ENCODE measurements around the gene ZCCHC24. TPM values are rescaled to one million over a fixed set of nuclear protein-coding genes. Genes with fewer than 3 reads are reported as not detected.
A peak's percentile ranks its signal among the peaks of the same experiment; 100 is the strongest.

ZCCHC24 gene
- total RNA-seq, 1 experiment from 2014 or later = 3.8 TPM

GRCh38 chr10:79393221-79393923 lies 52.1 kb downstream of the ZCCHC24 start:
- H3K27ac Mint-ChIP-seq = peak overlapping the region in 2 of 3 experiments; percentile 23 to 24; a peak in 1 of 7 replicates
- H3K23me2 ChIP-seq (ENCODE audit: insufficient read length, low read depth, low read length, poor library complexity, severe bottlenecking) = no peaks in the 10 kb centered on the region

More at GRCh38 chr10:79393221-79393923, 52.1 kb downstream of the ZCCHC24 start:
- no peak for DNase-seq
- Histone ChIP-seq H2BK12ac (ENCODE audit: insufficient read length, low read depth, low read length) (no peak overlapping the region), H3K4me2 (ENCODE audit: insufficient read depth, insufficient read length, low read length) (no peak overlapping the region), H3K56ac (ENCODE audit: insufficient read length, low read depth, low read length) (no peak overlapping the region), H3K9ac (ENCODE audit: extremely low read depth, insufficient read length, low read length) (no peak overlapping the region), H3K9me3 (ENCODE audit: control insufficient read depth, low read depth, low read length) (no peaks in the 10 kb centered on the region), H4K20me1 (ENCODE audit: control insufficient read depth, insufficient read depth, insufficient read length) (no peaks in the 10 kb centered on the region), H3K79me2 (ENCODE audit: insufficient read depth, low read length) (no peaks in the 10 kb centered on the region), H2BK20ac (ENCODE audit: low read depth, low read length, poor library complexity, severe bottlenecking) (no peak overlapping the region), H3K79me1 (ENCODE audit: insufficient read depth, low read depth, low read length, poor library complexity, severe bottlenecking) (no peaks in the 10 kb centered on the region), H3T11ph (ENCODE audit: low read length) (no peak overlapping the region), H3K14ac (ENCODE audit: insufficient read depth, low read length) (no peak overlapping the region; the same call in 1 of the 2 replicates), H3K4ac (ENCODE audit: low read depth, low read length) (no peak overlapping the region), H3K18ac (ENCODE audit: insufficient read length, low read depth, low read length) (no peak overlapping the region), H3K4me1 (ENCODE audit: insufficient read depth, low read length) (no peaks in the 10 kb centered on the region), H4K5ac (ENCODE audit: insufficient read length, low read depth, low read length) (no peak overlapping the region), H3K27ac (ENCODE audit: insufficient read length, low read depth, low read length) (no peak overlapping the region), H3K23ac (ENCODE audit: insufficient read length, low read depth, low read length) (no peak overlapping the region), H2BK15ac (ENCODE audit: low read depth, low read length) (no peak overlapping the region), H2AK5ac (ENCODE audit: insufficient read length, low read length) (no peak overlapping the region), H3K27me3 (ENCODE audit: insufficient read depth, low read length) (no peaks in the 10 kb centered on the region), H2BK5ac (ENCODE audit: insufficient read length, low read length) (no peak overlapping the region), H2BK120ac (ENCODE audit: low read depth, low read length, poor library complexity, severe bottlenecking) (no peak overlapping the region), H4K91ac (ENCODE audit: insufficient read length, low read depth, low read length) (no peak overlapping the region), H4K8ac (replicated peaks; ENCODE audit: insufficient read length, low read depth, low read length) (no peak overlapping the region), H2AFZ (ENCODE audit: low read length) (no peak overlapping the region)
- Mint-ChIP-seq H3K27me3 (ENCODE audit: low read depth) (peaks cover 3% of the 10 kb centered on the region), H3K4me3 (no peak overlapping the region), H3K4me1 (peaks cover 0 to under 1% of the 10 kb centered on the region in 2 experiments; a peak in 1 of 4 replicates), H3K9me3 (no peaks in the 10 kb centered on the region), H3K36me3 (ENCODE audit: insufficient read depth in 1 of 3, low read depth in 3 of 3) (peaks cover 0 to 2% (median 0%) of the 10 kb centered on the region in 3 experiments; a peak in 2 of 7 replicates)
- no peak for TF ChIP-seq CTCF (conservative IDR thresholded peaks at IDR 0.05)
- no CpG with 5 or more reads among the region's 4 CpGs for WGBS (ENCODE audit: extremely low coverage, insufficient read length, low lambda C conversion rate)
